Left lung (tissue), 10 donors: ENCODE measurements around the gene ATP10A. TPM values are rescaled to one million over a fixed set of nuclear protein-coding genes. Genes with fewer than 3 reads are reported as not detected.

Experiments used
- ATAC-seq: fragments of 200-7000 bp; cut with Tn5 transposase; one replicate; pipeline ENCODE4 v1.9.1; 2020; ENCODE audit warnings: moderate library complexity
- DNase-seq, 4 donors: peaks; one replicate each; pipeline ENCODE4 v3.0.0-alpha.2; 2013 to 2020
- H3K27ac ChIP-seq, 2 donors: fragments of 200-600 bp; sonication (generic) in 1 of 2; one replicate each; pipeline versions ENCODE4 v1.5.0 to v1.8.0; 2020 to 2021
- H3K27me3 ChIP-seq, 2 donors: fragments of 200-600 bp; sonication (generic) in 1 of 2; one replicate each; pipeline versions ENCODE4 v1.5.0 to v1.8.0; 2020 to 2021
- H3K36me3 ChIP-seq, 2 donors: fragments of 200-600 bp; sonication (generic) in 1 of 2; one replicate each; pipeline versions ENCODE4 v1.5.0 to v1.8.0; 2020 to 2021
- H3K4me1 ChIP-seq, 2 donors: fragments of 200-600 bp; one replicate each; pipeline ENCODE4 v1.8.0; 2021
- H3K4me3 ChIP-seq, 2 donors: fragments of 200-600 bp; sonication (generic) in 1 of 2; one replicate each; pipeline versions ENCODE4 v1.5.0 to v1.8.0; 2020 to 2021; ENCODE audit warnings: mild to moderate bottlenecking in 1 of 2
- H3K9me3 ChIP-seq, 2 donors: fragments of 200-600 bp; sonication (generic) in 1 of 2; one replicate each; pipeline versions ENCODE4 v1.5.0 to v1.8.0; 2020 to 2021
- CTCF ChIP-seq, 2 donors: fragments of 200-600 bp; sonication (generic) in 1 of 2; IDR thresholded peaks; one replicate each; pipeline versions ENCODE4 v1.5.0 to v1.8.0; 2021; ENCODE audit warnings: antibody characterized with exemption in 2 of 2
- intact Hi-C, 2 donors: fragments of 100-400 bp; cut with DNase I; formaldehyde crosslinking; loops; one replicate each; pipeline versions ENCODE4 v1.11.2 to v1.14.2; 2022
- polyA plus RNA-seq, 6 donors: library from polyadenylated mRNA; unstranded; fragments of 120-200 nt; gene quantifications; one replicate each; pipeline ENCODE4 v1.2.1, GENCODE V29; 2013; ENCODE audit not compliant: insufficient read length in 6 of 6
- total RNA-seq, 2 donors: library from RNA; stranded (reverse); fragmentation: NEBNext Ultra II Directional; extraction: Animal tissue kit (Norgen Biotek cat#: 25700); gene quantifications; one replicate each; pipeline ENCODE4 v1.2.1, GENCODE V29; 2021
- donor health status: DM: no; HTN: yes; CAD: no.
- donor health status: DM: no; HTN: no; CAD: no.

ATP10A gene
- total and polyA plus RNA-seq, 8 donors: 0.70 to 46.1 (median 0.87) TPM

GRCh38 chr15:25673351-25673750, 189.8 kb downstream of the ATP10A start:
- DNase-seq (no peak), ATAC-seq (no peak)
- Histone ChIP-seq H3K36me3 (peaks cover 0 to 8% of the 10 kb centered on the region in 2 donors), H3K27me3 (peaks cover 0 to 30% of the 10 kb centered on the region in 2 donors), H3K9me3 (no peaks in the 10 kb centered on the region), H3K4me3 (no peak overlapping the region), H3K4me1 (peaks cover 0 to 7% of the 10 kb centered on the region in 2 donors), H3K27ac (no peak overlapping the region)
- TF ChIP-seq CTCF (IDR thresholded peaks at IDR 0.05): no peak
- intact Hi-C loops: no loop called here

DNA sequence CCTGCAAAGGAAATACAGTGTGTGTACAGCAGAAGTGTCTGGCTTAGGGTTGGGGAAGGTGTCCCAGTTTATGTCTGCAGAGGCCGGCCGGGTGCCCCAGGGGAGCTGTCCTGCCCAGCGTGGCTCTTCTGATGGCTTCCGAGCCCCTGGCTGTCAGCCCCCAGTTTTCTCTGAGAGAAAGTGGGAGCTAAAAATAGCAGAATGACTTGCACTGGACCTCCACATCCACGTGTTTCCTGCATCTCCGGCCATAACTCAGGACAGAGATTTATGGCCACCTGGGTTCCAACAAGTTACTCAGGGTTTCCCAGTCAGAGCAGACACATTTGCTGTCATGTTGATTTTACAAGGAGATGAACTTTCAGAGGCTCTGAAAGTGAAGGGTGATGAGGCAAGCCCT, 192.0 kb downstream of the ATP10A start:
- intact Hi-C loops: no loop called here
- Histone ChIP-seq H3K27me3 (peaks cover 0 to 37% of the 10 kb centered on the region in 2 donors), H3K4me1 (peaks cover 0 to 7% of the 10 kb centered on the region in 2 donors), H3K9me3 (no peaks in the 10 kb centered on the region), H3K36me3 (no peaks in the 10 kb centered on the region), H3K4me3 (no peak overlapping the region), H3K27ac (no peak overlapping the region)
- TF ChIP-seq CTCF (IDR thresholded peaks at IDR 0.05): no peak
- ATAC-seq: no peak
- no peak for DNase-seq

GRCh38 chr15:25670621-25671020, 192.5 kb downstream of the ATP10A start:
- no peak for TF ChIP-seq CTCF (IDR thresholded peaks at IDR 0.05)
- peaks cover 0 to 37% of the 10 kb centered on the region in 2 donors for H3K27me3 ChIP-seq
- H3K36me3 ChIP-seq: no peaks in the 10 kb centered on the region
- no peak overlapping the region for H3K27ac ChIP-seq
- H3K4me3 ChIP-seq: no peak overlapping the region
- intact Hi-C loops: no loop called here
- H3K9me3 ChIP-seq: no peaks in the 10 kb centered on the region
- DNase-seq (no peak), ATAC-seq (no peak)
- peaks cover 0 to 7% of the 10 kb centered on the region in 2 donors for H3K4me1 ChIP-seq

DNA sequence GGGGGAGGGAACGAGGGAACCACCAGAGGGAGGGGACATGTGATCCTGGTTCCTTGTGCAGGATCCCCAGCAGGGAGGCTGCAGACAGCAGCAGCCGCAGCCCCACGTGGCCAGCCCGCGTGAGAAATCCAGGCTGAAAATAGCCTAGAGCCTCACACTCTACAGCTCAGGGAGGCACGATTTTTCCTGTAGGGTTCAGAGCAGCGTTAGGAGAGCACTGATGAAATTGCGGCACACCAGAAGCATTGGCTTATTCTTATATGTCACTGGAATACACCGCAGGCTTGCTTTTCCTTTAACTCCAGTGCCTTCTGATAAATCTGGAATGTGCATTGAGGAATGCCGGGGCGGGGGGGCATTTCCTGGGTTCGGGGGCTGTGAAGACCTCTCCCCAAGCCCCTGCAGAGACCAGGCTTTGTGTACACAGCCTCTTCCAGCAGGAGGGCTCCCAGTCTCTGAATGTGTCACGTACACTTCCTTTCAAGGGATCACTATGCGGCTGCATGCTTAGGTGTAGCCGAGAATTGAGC, 193.0 kb downstream of the ATP10A start:
- Histone ChIP-seq H3K4me3 (no peak overlapping the region), H3K4me1 (peaks cover 0 to 7% of the 10 kb centered on the region in 2 donors), H3K27me3 (peaks cover 0 to 37% of the 10 kb centered on the region in 2 donors), H3K36me3 (no peaks in the 10 kb centered on the region), H3K9me3 (no peaks in the 10 kb centered on the region), H3K27ac (no peak overlapping the region)
- intact Hi-C loops: no loop called here
- TF ChIP-seq CTCF (IDR thresholded peaks at IDR 0.05): no peak
- peak; percentile 90 for ATAC-seq
- DNase-seq: peak in 3 of 4 donors; percentile 8 to 60 (median 44)

DNA sequence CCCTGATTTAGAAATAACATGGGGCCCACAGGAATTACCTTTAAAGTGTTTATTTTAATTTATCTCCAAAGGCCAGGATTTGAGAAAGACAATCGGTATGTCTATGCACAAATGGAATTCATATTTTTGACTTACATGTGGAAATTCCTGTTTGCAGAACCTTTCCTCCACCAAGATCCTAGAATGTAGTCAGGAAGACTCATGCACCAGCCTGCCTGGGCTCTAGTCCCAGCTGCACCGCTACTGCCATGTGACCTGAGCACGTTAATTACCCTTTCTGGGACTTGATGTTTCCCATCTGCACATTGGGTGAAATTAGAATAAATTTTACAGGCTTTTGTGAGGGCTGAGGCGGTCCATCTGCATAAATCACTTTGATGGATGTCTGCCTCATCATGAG, 194.2 kb downstream of the ATP10A start:
- no peak for ATAC-seq
- no peak overlapping the region for H3K4me3 ChIP-seq
- no peaks in the 10 kb centered on the region for H3K36me3 ChIP-seq
- H3K27me3 ChIP-seq: peaks cover 0 to 37% of the 10 kb centered on the region in 2 donors
- TF ChIP-seq CTCF (IDR thresholded peaks at IDR 0.05): no peak
- H3K4me1 ChIP-seq: peaks cover 0 to 7% of the 10 kb centered on the region in 2 donors
- no peak for DNase-seq
- intact Hi-C loops: no loop called here
- H3K9me3 ChIP-seq: no peaks in the 10 kb centered on the region
- no peak overlapping the region for H3K27ac ChIP-seq
